Heart left ventricle (tissue), 16 donors: ENCODE measurements around the gene FMO4. TPM values are rescaled to one million over a fixed set of nuclear protein-coding genes. Genes with fewer than 3 reads are reported as not detected.

Experiments
- ATAC-seq, 4 donors: fragments of 200-7000 bp; cut with Tn5 transposase; one replicate each; pipeline ENCODE4 v1.9.1; 2020 to 2022; ENCODE audit warnings: moderate library complexity in 4 of 4, mild to moderate bottlenecking in 3 of 4, moderate number of reproducible peaks in 1 of 4
- DNase-seq, 5 donors: peaks; one replicate each; pipeline ENCODE4 v3.0.0-alpha.2; 2020
- H3K27ac ChIP-seq, 12 donors: fragments of 200-600 bp; sonication (generic) in 4 of 12; one replicate each; pipeline versions ENCODE4 v1.5.0 to v1.8.0; 2016 to 2022; ENCODE audit warnings: mild to moderate bottlenecking in 2 of 12
- H3K27me3 ChIP-seq, 9 donors: fragments of 200-600 bp; sonication (generic) in 2 of 9; one replicate each; pipeline versions ENCODE4 v1.5.1 to v1.8.0; 2016 to 2022; ENCODE audit warnings: mild to moderate bottlenecking in 3 of 9
- H3K36me3 ChIP-seq, 9 donors: fragments of 200-600 bp; sonication (generic) in 2 of 9; one replicate each; pipeline versions ENCODE4 v1.5.0 to v1.8.0; 2018 to 2022; ENCODE audit warnings: mild to moderate bottlenecking in 2 of 9
- H3K4me1 ChIP-seq, 12 donors: fragments of 200-600 bp; sonication (generic) in 4 of 12; one replicate each; pipeline versions ENCODE4 v1.5.0 to v1.8.0; 2016 to 2022; ENCODE audit warnings: mild to moderate bottlenecking in 3 of 12
- H3K4me3 ChIP-seq, 12 donors: fragments of 200-600 bp; sonication (generic) in 4 of 12; one replicate each; pipeline versions ENCODE4 v1.5.0 to v1.8.0; 2017 to 2022; ENCODE audit warnings: mild to moderate bottlenecking in 9 of 12, moderate library complexity in 4 of 12
- H3K9me3 ChIP-seq, 12 donors: fragments of 200-600 bp; sonication (generic) in 4 of 12; one replicate each; pipeline versions ENCODE4 v1.5.0 to v1.8.0; 2016 to 2022; ENCODE audit warnings: mild to moderate bottlenecking in 1 of 12
- POLR2A ChIP-seq, 2 donors: fragments of 450-650 bp; IDR thresholded peaks; one replicate each; pipeline ENCODE4 v1.6.1; 2017; ENCODE audit warnings: antibody characterized with exemption in 2 of 2, mild to moderate bottlenecking in 2 of 2, moderate library complexity in 2 of 2
- WGBS, 4 donors: extraction: QIAGEN DNeasy Blood & Tissue Kit in 2 of 4; methylation state at CpG; one replicate each; pipeline versions ENCODE4 v1.1.5 to v1.1.7; 2013 to 2018; 5-methylcytosine and 5-hydroxymethylcytosine counted together
- intact Hi-C, 10 donors: fragments of 100-400 bp; cut with DNase I; formaldehyde crosslinking; loops; one replicate each; pipeline versions ENCODE4 v1.11.1 to v1.14.2; 2022
- polyA plus RNA-seq, 2 donors: library from polyadenylated mRNA; stranded (reverse); fragments of 200-250 nt; gene quantifications; one replicate each; pipeline ENCODE4 v1.2.3, GENCODE V29; 2013
- total RNA-seq, 9 donors: library from RNA; depleted of rRNA in 2 of 9; stranded (reverse); fragments of >200 nt in 2 of 9; fragmentation: NEBNext Ultra II Directional in 3 of 9; extraction: Animal tissue kit (Norgen Biotek cat#: 25700) in 3 of 9; gene quantifications; one replicate each; pipeline versions ENCODE4 v1.1.0 to v1.2.4, GENCODE V29; 2016 to 2023
- TF ChIP-seq, protein P1 (sequence below), 12 donors: fragments of 200-600 bp; sonication (generic) in 4 of 12; IDR thresholded peaks; one replicate each; pipeline versions ENCODE4 v1.5.0 to v1.8.0; 2018 to 2022; ENCODE audit warnings: antibody characterized with exemption in 12 of 12, mild to moderate bottlenecking in 5 of 12
- donor health status: ischemic (EF 13 %, LVEDD 7.1; RV severe dilation, severe dysfunction).
- donor health status: healthy with polysubstance abuse.
- donor health status: DM: no; HTN: yes; CAD: no.
- donor health status: DM: no; HTN: no; CAD: no.
- donor health status: ischemic (EF 25% LVEDD 6.9; RV normal size, moderate dysfunction).
- donor health status: ischemic (EF 25% LVEDD 5.7; RV mildly dilated, moderate dysfunction).
- donor health status: healthy.
- donor health status: DM: yes; HTN: yes; CAD: no.
- donor health status: ischemic (EF 35%, LVEDD 5.7; RV mildly dilated, moderate dysfunction).
- donor health status: nonischemic (EF 11% LVEDD 7.7; RV severe dilation, severe dysfunction).
- donor health status: DM: yes; HTN: yes; CAD: no.
- donor health status: PGD.
- donor health status: ischemic (EF 29% LVEDD 5.4; RV normal size, mild dysfunction).
- donor health status: nonischemic (EF 23%, LVEDD 6.1; RV moderate dilation, normal function).

The FMO4 gene
- total and polyA plus RNA-seq, 11 donors, result 1.9 to 10.1 (median 4.9) TPM

DNA sequence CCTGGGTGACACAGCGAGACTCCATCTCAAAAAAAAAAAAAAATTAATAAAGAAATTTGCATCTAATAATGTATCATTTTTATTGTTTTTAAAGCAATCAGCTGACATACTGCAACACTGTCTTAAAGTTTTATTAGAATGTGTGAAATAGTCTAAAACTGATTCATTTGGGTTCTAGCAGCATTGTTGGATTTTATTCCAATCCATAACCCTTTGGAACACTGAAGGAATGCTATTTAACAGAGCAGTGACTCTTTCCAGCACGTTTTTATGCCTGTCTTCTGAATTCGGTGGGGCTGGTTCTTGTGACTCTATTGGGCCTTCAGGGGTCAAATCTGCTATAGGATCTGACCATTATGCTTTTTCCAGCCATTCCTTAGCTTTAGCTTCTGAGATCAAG, 18.2 kb upstream of the FMO4 start:
- Histone ChIP-seq H3K4me1 (no peaks in the 10 kb centered on the region), H3K27ac (no peak overlapping the region), H3K4me3 (no peak overlapping the region), H3K27me3 (no peaks in the 10 kb centered on the region), H3K9me3 (peaks cover 0 to 23% (median 12%) of the 10 kb centered on the region in 12 donors), H3K36me3 (no peaks in the 10 kb centered on the region)
- DNase-seq, result no peak
- intact Hi-C loops, result no loop called here
- 81 to 92% (median 86%) methylated on average over 3 of the region's 3 CpGs for WGBS, 4 donors
- TF ChIP-seq POLR2A (IDR thresholded peaks at IDR 0.05), result no peak
- TF ChIP-seq, protein P1, sequence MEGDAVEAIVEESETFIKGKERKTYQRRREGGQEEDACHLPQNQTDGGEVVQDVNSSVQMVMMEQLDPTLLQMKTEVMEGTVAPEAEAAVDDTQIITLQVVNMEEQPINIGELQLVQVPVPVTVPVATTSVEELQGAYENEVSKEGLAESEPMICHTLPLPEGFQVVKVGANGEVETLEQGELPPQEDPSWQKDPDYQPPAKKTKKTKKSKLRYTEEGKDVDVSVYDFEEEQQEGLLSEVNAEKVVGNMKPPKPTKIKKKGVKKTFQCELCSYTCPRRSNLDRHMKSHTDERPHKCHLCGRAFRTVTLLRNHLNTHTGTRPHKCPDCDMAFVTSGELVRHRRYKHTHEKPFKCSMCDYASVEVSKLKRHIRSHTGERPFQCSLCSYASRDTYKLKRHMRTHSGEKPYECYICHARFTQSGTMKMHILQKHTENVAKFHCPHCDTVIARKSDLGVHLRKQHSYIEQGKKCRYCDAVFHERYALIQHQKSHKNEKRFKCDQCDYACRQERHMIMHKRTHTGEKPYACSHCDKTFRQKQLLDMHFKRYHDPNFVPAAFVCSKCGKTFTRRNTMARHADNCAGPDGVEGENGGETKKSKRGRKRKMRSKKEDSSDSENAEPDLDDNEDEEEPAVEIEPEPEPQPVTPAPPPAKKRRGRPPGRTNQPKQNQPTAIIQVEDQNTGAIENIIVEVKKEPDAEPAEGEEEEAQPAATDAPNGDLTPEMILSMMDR (IDR thresholded peaks at IDR 0.05), result no peak
- no peak for ATAC-seq

- no peak for TF ChIP-seq POLR2A (IDR thresholded peaks at IDR 0.05)
- TF ChIP-seq, protein P1 (IDR thresholded peaks at IDR 0.05), result no peak
- intact Hi-C loops, result no loop called here
- ATAC-seq (no peak), DNase-seq (no peak)
- Histone ChIP-seq H3K27ac (no peak overlapping the region), H3K9me3 (peaks cover 0 to 34% (median 20%) of the 10 kb centered on the region in 12 donors), H3K36me3 (no peaks in the 10 kb centered on the region), H3K4me1 (no peaks in the 10 kb centered on the region), H3K27me3 (no peaks in the 10 kb centered on the region), H3K4me3 (no peak overlapping the region)
- 67 to 85% (median 77%) methylated on average over 2 of the region's 2 CpGs for WGBS, 4 donors
These were observed 17.1 kb upstream of the FMO4 start for GRCh38 chr1:171296897-171297296.

DNA sequence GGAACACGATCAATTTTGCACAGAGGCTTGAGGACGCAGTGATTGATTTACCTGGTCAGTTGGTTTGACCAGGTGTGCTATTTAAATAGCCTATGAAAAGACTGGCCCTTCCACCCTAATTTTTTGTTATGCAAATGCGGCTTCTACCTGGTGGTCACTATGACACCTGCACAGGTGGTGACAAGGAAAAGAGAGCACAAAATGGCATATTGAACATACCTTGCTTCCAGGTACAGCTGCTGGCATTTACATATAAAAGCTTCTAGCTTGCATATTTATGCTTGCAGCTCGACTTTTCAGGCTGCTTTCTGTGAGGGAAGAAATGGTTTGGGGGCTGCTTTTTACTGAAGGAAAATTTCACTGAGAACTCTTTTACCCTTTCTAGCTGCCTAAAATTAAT, 15.3 kb upstream of the FMO4 start:
- TF ChIP-seq, protein P1 (IDR thresholded peaks at IDR 0.05), result no peak
- TF ChIP-seq POLR2A (IDR thresholded peaks at IDR 0.05), result no peak
- H3K27me3 ChIP-seq, result no peaks in the 10 kb centered on the region
- no peak for ATAC-seq
- H3K36me3 ChIP-seq, result no peaks in the 10 kb centered on the region
- intact Hi-C loops, result no loop called here
- 73 to 76% (median 74%) methylated on average over 4 of the region's 4 CpGs for WGBS, 4 donors
- H3K27ac ChIP-seq, result no peak overlapping the region
- H3K9me3 ChIP-seq, result peaks cover 0 to 48% (median 21%) of the 10 kb centered on the region in 12 donors
- no peak for DNase-seq
- no peaks in the 10 kb centered on the region for H3K4me1 ChIP-seq
- no peak overlapping the region for H3K4me3 ChIP-seq

DNA sequence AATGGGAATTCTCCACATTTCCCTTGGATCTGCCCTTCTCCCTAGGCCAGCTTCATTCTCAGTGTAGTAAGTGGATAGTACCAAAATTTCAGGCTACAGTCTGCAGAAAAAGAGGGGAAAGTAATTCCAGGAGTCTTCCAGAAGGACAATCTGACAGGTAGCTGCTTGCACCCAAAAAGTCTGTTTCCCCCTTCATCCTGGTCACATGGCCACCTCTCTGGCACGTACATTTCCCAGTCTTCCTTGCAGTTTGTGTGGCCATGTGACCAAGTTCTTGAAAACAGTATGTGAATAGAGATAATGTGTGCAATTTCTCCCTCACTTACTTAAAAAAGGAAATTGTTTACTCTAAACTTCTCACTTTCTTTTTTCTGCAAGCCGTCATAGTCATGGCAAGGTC, 14.6 kb upstream of the FMO4 start:
- H3K27me3 ChIP-seq, result no peaks in the 10 kb centered on the region
- intact Hi-C loops, result no loop called here
- no peak overlapping the region for H3K4me3 ChIP-seq
- WGBS, 4 donors, result 68 to 76% (median 74%) methylated on average over 2 of the region's 2 CpGs
- H3K4me1 ChIP-seq, result no peaks in the 10 kb centered on the region
- peaks cover 0 to 53% (median 21%) of the 10 kb centered on the region in 12 donors for H3K9me3 ChIP-seq
- DNase-seq (no peak), ATAC-seq (no peak)
- no peak for TF ChIP-seq POLR2A (IDR thresholded peaks at IDR 0.05)
- TF ChIP-seq, protein P1 (IDR thresholded peaks at IDR 0.05), result no peak
- H3K27ac ChIP-seq, result no peak overlapping the region
- H3K36me3 ChIP-seq, result no peaks in the 10 kb centered on the region
